SH-SY5Y (cell line): Measurements from ENCODE around the gene SHISA7.

ENCODE experiments used
- GATA2 ChIP-seq: IDR thresholded peaks from 2 replicates; pipeline ENCODE4 v1.6.1; 2011; ENCODE audit warnings: mild to moderate bottlenecking, low read depth, low read length
- GATA3 ChIP-seq: IDR thresholded peaks from 2 replicates; pipeline ENCODE4 v1.6.1; 2011; ENCODE audit warnings: low read depth, mild to moderate bottlenecking, low read length, moderate library complexity

- no peak; the same call in 1 of the 2 replicates for TF ChIP-seq GATA2
- TF ChIP-seq GATA3 = no peak
Measured at GRCh38 chr19:55465460-55466240, 22.6 kb upstream of the SHISA7 start.
